NCI-H69 (cell line): ENCODE data around the gene RIMBP2.

Experiments used
- DNase-seq: peaks from one replicate; lab custom pipeline; 2025; lab: John Stamatoyannopoulos, UW

Gene RIMBP2

DNA sequence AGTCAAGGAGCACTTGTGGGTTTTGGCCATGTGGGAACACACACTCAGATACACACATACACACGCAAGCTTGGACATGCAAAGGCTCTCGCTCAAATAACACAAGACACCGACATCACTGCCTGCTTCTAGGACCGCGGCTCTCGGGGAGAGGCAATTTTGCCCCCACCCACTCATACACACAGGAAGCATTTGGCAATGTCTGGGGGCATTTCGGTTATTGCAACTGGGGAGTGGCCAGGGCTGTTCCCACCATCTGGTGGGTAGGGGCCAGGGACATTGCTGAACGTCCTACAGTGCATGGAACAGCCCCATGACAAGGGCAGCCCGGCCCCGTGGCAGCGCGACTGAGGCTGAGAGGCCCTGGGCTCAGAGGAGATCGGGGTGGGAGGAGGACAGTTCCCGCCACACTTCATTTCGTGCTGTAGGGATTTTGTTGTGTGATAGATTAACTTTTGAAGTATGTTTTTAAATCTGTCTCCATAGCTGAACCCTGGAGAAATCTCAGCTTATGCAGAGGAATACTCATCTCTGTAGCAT, 35.6 kb downstream of the RIMBP2 start:
- no peak for DNase-seq

DNA sequence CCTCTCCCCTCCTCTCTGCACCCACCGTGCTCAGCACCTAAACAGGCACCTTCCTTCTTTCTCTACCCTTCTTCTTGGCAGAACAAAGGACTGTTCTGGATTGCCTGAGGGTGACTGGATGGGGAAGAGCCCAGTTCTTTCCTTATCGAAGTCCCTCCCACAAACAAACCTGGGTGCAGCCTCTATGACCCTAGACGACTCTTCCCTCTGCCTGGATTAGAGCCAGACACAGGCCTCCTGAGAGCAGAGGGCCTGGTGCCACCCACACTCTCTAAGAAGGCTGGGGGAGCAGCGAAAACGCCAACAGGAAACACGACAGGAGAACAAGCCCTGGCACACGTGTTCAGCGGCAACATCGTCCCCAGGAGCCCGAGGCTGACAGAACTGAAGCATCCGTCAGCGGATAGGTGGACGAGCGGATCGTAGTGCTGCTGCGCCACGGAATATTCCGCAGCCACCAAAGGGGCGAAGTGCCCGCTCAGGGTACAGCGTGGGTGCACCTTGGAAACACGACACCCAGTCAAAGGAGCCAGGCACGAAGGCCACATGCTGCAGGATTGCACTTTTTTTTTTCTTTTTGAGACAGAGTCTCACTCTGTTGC, 38.0 kb downstream of the RIMBP2 start:
- DNase-seq, result no peak

DNA sequence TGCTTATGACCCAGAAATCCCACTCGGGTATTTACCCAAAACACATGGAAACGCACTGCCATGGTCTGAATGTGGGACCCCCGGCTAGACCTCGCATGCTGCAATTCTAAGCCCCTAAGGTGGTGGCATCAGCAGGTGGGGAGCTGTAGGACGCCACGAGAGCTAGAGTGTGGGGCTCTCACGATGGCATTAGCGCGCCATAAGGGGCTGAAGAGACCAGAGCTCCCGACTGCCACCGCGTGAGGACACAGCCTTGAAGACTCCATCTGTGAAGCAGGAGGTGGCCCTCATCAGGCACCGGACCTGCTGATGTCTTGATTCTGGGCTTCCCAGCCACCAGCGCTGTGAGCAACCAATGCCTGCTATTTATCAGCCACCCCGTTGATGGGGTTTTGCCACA, 40.3 kb downstream of the RIMBP2 start:
- DNase-seq, result no peak

DNA sequence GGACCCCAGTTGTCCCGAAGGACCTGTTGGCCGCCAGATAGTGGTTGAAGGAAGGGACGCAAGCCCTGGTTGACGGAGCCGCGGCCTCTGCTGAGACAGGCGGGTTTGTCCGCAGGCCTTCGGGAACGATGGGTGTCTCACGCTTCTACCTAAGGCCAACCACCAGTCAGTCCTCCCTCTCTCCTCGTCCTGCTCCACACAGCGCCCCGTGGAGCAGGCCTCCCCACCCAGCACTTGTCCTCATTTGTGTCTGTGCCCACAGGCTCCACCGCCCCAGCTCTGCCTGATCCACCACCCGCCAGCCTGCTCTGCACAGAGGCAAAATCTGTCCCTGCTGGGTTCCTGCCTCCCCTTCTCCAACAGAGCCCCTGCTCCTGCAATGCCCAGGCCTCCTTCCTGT, 41.0 kb downstream of the RIMBP2 start:
- DNase-seq, result no peak

DNA sequence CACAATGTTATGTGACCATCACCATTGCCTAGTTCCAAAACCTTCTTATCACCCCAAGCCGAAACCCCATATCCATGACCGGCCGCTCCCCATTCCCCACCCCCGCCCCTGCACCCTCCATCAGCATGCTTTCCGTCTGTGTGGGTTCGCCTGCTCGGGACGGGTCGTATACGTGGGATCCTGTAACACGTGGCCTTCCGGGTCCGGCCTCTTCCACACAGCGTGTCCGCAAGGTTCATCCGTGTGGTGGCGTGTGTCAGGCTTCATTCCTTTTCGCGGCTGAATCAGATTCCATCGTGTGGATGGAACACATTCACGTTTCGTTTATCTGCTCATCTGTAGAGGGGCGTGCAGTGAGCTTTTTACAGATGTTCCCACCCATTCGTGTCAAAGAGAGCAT, 41.4 kb downstream of the RIMBP2 start:
- DNase-seq, result no peak

DNA sequence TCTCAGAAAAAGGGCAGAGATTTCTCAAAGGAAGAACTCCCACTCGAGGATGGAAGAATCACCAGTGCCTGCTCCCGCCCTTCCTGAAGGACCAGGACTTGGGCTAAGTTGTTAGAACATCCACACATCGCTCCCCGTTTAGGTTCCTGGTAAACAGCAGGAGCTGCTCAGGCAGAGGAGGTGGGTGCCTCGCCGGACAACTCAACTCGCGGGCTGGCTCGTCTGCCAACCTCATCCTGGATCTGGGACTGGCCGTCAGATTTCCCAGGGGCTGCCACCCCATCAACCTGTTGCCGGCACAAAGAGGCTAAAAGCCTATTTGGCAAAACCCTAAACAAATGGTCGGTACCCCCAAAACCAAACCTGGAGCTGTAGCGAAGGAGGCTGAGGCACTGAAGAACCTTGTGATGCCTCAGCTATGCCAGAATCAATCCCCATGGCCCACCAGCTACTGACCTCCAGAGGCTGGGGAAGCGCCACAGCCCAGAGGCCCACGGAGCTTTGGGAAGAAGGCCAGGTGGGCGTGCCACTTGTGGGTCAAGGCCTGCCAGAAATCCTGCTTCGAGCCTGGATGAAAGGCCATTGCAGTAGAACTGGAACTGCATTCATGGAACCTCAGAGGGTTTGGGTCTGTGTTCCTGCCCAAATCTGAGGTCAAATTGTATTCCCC, 42.9 kb downstream of the RIMBP2 start:
- no peak for DNase-seq

DNA sequence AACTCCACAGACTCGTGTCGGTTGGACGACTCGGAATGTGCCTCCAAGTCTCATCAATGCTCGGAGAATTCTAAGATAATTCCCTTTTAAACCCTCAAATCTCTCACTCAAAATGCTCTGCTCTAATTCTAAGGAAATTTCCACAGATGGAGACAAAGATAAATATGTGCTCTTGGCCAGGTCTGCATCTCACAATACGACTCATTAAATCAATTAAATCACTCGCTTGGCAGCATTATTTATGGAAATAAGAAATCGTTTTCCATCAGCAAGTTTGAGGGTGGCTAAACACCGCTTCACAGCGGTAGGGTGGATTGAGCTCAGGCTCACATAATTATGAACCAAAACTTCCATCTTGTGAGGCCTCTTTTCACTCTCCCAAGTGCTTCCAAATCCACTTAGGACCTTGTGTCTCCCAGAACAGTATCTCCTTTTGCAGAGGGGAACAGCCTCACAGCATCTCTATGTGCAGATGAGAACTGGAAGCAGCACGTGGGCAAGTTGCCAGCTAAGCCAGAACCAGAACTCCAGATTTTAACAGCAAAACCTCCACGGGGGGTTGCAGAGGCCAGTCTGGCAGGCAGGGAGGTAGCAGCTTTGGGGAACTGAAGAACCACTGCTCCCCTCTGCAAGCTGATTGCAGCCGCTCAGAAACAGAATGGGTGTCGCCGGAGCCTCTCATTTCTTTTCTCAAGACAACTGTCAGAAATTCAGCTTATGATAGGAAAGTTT, 43.8 kb downstream of the RIMBP2 start:
- no peak for DNase-seq

DNA sequence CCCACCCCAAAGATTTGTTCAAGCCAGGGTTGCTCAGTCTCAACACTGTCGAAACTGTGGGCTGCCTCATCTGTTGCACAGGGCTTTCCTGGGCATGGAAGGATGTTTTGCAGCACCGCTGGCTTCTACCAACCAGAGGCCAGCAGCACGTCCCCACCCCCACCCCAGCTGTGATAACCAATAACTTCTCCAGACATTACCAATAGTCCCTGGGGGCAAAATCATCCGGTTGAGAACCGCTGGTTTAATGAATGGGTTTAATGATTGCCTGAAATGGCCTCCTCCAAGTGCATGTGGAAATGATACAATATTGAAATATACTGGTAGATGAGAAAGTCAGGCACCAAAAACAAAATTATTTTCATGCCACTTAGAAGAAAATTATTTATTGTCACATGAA, 44.5 kb downstream of the RIMBP2 start:
- no peak for DNase-seq

DNA sequence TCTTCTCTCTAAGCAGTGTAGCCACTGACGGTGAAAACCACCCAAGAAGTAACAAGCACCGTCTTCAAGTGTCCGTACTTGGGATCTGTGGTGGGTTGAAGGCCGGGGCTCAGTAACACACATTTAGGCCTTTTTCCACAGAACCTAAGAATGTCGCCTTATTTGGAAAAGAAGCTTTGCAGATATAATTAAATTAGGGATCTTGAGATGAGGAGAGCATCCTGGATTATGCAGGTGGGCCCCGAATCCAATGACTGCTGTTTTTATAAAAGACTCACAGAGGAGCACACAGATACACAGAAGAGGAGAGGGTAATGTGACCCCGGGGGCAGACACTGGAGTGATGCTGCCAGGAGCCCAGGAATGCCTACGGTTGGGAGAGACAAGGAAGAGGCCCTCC, 46.3 kb downstream of the RIMBP2 start:
- DNase-seq, result no peak

DNA sequence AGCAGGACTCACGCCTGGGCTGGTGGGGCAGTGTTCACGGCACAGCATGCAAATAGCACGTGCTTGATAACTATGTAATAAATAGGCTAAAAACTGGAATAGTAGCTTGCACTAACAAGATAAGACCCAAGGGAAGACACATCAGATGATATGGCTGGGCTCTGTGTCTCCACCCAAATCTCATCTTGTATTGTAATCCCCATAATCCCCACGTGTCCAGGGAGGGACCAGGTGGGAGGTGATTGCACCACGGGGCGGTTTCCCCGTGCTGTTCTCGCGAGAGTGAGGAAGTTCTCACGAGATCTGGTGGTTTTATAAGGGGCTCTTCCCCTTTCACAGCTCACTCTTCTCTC, 46.9 kb downstream of the RIMBP2 start:
- DNase-seq, result no peak

DNA sequence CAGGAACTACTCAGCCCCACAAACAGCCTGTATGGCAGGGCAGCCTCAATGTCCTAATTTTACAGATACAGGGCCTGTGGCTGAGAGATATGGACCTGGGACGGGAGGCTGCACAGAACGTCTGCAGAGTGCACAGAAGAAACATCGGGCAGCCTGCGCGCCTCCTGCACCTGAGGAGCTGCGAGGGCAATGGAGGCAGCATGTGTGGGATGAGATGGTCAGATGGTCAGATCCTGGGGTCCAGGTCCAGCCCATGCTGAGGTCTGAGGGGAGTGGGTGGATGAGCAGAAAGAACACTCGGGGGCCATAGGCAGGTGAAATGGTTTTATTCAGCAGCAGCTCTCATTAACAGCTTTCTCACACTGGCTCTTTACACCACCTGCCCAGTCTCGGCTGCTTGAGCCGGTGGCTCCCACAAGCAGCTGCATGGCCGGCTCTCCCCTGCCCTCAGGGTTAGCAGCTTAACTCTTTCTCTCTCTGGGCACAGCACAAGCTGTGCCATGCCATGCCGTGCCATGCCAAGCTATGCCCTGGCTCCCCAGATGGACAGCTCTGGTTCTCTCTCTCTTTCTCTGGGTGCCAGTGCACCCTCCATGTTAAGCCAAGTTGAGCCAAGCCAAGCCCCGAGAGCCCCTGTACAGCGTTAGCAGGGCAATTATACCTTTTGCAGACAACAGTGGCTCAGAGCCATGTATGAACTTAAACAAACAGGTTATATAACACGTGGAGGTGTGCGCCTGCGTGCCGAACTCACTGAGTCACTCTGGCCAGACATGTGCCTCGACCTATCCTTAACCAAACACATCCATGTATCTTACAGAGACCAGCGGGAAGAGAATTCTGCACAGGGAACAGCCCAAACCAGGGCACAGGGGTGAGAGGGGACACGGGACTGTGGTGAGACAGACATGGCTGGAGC, 47.6 kb downstream of the RIMBP2 start:
- DNase-seq, result no peak

DNA sequence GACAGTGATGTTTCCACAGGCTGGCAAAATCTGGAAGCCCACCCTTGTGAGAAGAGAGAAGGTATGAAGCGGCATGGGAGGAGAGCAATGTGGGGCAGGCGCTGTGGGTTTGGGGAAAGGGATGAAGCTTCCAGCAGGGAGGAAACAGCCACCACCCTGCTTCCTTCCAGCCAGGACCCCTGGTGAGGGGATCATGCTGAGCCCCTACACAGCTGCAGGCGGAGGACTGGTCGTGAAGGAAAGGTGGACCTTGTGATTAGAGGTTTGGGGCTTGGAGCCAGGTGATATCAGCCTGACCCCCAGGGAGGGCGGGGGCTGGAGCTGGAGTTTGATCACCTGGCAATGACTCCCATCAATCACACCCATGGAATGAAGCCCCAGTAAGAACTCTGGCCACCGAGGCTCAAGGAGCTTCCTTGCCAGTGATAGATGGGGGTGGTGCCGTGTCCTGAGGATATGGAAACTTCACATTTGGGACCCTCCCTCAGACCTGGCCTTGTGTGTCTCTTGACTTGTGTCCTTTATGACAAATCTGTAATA, 48.6 kb downstream of the RIMBP2 start:
- DNase-seq, result no peak

DNA sequence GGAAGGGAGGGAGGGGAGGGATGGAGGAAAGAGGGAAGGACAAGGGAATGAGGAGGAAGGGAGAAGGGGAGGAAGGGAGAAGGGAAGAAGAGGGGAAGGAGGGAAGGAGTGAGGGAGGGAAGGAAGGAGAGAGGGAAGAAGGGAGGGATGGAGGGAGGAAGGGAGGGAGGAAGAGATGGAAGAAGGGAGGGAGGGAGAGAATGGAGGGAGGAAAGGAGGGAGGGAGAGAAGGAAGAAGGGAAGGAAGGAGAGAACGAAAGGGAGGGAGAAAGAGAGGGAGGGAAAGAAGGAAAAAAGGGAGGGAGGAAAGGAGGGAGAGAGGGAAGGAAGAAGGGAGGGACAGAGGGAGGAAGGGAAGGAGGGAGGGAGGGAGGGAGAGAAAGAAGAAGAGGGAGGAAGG, 49.5 kb downstream of the RIMBP2 start:
- DNase-seq, result no peak

DNA sequence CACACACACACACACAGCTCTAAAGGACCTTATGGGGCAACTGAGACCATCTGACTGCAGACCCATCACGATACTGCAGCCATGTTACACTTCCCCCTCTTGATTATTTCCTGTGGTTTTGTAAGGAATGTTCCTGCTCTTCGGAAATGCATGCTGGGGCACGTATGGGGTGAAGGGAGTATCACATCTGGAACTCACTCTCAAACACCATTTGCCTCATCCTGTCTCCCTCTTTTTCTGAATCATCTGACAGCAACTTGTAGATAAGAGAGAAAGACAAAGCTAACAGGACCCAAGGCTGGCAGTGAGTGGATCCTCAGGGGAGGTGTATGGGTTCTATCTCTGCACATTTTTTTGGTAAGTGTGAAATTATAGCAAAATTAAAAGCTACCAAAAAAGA, 50.3 kb downstream of the RIMBP2 start:
- DNase-seq, result no peak

DNA sequence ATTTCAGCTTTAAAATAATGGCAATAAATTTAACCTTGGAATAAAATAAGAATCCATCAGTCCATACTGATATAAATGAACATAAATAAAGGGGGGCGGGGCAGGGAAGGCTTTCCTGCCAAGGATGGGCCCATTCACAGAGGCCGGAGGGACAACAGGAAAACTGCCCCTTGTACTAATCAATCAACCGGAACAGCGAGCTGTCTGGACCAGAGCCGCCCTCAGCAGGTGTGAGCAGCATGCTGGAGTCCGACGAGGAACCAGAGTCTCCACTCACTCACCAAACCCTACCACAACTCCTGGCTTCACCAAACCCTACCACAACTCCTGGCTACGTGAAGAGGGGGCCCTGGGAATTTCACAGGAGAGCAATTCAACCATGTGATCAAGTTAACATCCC, 51.3 kb downstream of the RIMBP2 start:
- DNase-seq, result no peak

DNA sequence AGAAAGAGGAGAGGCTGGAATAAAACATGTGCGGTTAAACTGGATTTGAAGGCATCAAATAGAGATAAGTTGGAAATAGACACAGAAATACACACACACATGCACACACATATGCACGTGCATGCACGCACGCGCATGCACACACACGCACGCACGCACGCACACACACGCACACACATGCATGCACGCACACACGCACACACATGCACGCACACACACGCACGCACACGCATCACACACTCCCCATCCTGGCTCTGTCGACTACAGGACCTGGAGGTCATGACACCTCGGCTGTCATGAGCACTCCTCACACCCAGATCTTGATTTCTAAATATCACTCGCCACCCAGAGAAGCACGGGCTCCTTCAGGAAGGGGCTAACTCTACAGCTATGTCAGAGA, 51.8 kb downstream of the RIMBP2 start:
- DNase-seq, result no peak

DNA sequence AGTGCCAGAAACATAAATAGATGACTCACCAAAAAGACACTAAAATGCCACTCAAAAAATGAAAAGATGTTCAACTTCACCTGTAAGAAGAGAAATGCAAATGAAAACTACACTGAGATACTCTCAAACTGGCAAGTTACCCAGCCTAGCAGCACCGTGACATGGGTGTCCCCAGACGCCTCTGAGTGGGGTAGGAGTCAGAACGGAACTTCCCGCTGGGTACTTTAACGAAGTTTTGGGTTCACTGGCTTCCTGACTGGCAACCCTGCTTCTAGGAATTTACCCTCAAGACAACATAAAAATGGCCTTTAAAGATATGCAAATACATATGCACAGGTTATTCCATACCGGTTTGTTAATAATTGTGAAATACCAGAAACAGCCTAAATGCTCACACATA, 52.6 kb downstream of the RIMBP2 start:
- DNase-seq, result no peak

DNA sequence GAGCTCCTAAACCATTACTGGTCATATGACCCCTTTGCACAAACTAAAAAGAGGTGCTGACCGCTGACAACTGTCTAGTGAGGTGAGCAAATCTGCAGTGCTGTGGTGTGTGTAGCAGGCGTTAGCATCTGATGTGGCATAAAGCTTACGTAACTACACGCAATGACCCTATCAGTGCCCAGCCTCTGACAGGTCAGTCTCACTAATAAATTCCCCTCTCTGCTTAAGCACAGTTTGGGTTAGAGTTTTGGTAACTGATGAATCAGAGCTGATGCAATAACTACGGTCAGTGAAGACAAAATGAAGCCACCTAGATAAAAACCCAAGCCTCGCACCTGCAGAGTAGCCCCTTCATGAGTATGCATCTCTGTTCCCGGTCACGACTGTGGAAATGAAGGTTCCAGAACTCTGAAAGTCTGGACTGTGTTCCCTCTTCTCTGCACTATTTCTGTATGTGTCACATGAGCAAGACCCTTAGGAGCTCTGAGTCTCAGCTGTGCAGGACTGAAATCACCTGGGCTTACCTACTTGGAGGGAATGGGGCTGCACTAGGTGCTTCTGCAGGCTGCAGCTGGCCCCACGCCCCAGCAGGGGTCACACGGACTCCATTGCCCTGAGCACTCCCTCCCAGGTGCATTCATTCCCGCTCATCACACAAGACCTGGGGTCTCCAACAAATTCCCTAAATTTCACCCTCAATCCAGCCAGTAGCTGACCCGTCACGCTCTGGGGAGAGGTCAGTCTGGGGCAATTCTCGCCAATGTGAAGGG, 54.4 kb downstream of the RIMBP2 start:
- DNase-seq, result no peak

DNA sequence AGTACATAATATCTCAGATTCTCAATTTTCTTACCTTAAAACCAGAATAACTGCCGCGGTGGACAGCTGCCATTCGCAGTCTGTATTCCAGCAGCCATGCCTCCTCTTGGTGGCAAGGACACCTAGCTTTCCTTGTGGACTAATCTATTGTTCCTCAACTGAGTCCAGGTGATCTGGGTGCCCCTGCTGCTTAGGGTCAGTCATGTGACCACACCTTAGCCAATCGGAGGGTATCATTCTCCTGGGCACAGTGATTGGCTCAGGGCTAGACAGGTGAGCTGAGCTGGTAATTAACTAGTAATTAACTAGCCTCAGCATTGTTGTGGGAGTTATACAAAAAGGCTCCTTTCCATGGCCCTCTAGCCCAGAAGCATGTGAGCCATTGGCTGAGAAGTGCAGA, 55.0 kb downstream of the RIMBP2 start:
- no peak for DNase-seq

DNA sequence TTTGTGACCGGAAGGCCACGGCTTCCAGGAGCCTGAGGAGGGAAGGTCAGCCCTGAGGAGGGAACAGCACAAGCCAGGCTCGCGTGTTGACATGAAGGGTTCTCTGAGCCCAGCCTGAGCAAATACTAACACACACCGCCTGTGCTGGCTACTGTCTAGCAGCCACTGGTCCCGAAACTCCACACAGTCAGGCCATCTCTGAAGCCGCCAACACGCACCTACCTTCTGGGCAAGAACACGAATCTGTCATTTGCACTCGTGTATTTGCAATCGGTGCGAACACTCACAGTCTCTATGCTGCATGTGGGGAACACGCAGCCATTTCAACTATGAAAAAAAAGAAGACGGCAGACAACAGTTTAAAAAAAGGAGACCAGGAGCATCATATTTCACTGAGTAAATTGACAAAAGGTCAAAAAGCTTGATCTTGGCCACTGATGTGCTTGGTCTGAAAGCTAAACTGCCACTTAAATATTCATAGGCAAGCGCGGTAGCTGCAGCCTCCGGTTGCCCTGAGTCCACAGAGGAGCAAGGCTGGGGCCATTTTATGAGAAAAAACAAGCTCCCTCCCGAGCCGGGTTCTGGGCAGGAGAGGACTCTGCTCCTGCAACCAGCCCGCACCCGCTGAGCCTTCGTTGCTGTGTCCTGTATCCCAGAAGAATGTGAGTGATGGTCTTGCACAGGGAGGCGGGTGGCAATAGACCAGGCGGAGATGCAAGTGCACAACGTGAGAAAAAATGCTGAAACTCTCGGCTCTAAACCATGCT, 57.8 kb downstream of the RIMBP2 start:
- no peak for DNase-seq

DNA sequence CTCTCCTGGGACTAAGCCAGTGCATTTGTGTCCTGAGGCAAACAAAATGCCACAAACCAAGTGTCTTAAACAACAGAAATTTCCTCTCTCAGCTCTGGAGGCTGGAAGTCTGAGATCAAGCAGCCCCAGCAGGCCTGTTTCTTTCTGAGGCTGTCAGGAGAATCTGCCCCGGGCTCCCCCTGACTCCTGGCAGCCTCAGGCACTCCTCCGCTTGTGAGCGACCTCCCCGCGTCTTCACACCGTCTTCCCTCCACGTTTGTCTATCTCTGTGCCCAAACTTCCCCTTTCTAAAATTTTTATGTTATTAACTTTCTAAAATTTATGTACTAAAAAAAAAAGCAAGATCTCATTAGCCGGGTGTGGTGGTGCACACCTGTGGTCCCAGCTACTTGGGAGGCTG, 59.7 kb downstream of the RIMBP2 start:
- DNase-seq, result no peak
